GM23338 (cell line): ENCODE measurements around the gene SIRT7. TPM values are rescaled to one million over a fixed set of nuclear protein-coding genes. Genes with fewer than 3 reads are reported as not detected.

Experiments
- ATAC-seq: fragments of 200-7000 bp; cut with Tn5 transposase; 3 replicates; pipeline ENCODE4 v1.9.1; 2020
- DNase-seq: peaks from one replicate; pipeline ENCODE4 v3.0.0-alpha.2; 2015; ENCODE audit warnings: low spot score
- H2AFZ ChIP-seq: fragments of 200-600 bp; sonication (generic); 2 replicates; pipeline ENCODE4 v1.8.0; 2016; ENCODE audit warnings: antibody characterized with exemption, mild to moderate bottlenecking, moderate library complexity
- H3F3A ChIP-seq: fragments of 200-600 bp; sonication (generic); replicated peaks from 2 replicates; pipeline ENCODE4 v1.8.0; 2017; ENCODE audit warnings: antibody characterized with exemption, mixed run types, low read depth
- H3K27ac ChIP-seq: fragments of 200-600 bp; sonication (generic); 2 replicates; pipeline ENCODE4 v1.6.1; 2016; ENCODE audit warnings: low read depth
- H3K27me3 ChIP-seq: fragments of 200-600 bp; sonication (generic); 2 replicates; pipeline ENCODE4 v1.8.0; 2016; ENCODE audit warnings: mild to moderate bottlenecking, mixed run types, moderate library complexity; ENCODE audit not compliant: insufficient read depth
- H3K36me3 ChIP-seq: fragments of 200-600 bp; sonication (generic); 2 replicates; pipeline ENCODE4 v1.8.0; 2016; ENCODE audit warnings: mild to moderate bottlenecking; ENCODE audit not compliant: insufficient read depth
- H3K4me1 ChIP-seq: fragments of 200-600 bp; sonication (generic); 2 replicates; pipeline ENCODE4 v1.8.0; 2016; ENCODE audit warnings: mild to moderate bottlenecking, moderate library complexity; ENCODE audit not compliant: insufficient read depth
- H3K4me2 ChIP-seq: fragments of 200-600 bp; sonication (generic); 2 replicates; pipeline ENCODE4 v1.7.1; 2017; ENCODE audit warnings: mixed run types
- H3K4me3 ChIP-seq: fragments of 200-600 bp; sonication (generic); 2 replicates; pipeline ENCODE4 v1.6.1; 2016; ENCODE audit warnings: mixed run types
- H3K79me2 ChIP-seq: fragments of 200-600 bp; sonication (generic); replicated peaks from 2 replicates; pipeline ENCODE4 v1.8.0; 2017; ENCODE audit warnings: mild to moderate bottlenecking; ENCODE audit not compliant: insufficient read depth
- H3K9me2 ChIP-seq: fragments of 200-600 bp; sonication (generic); 2 replicates; pipeline ENCODE4 v1.8.0; 2017; ENCODE audit not compliant: insufficient read depth
- H4K20me1 ChIP-seq: fragments of 200-600 bp; sonication (generic); replicated peaks from 2 replicates; pipeline ENCODE4 v1.8.0; 2017; ENCODE audit warnings: mild to moderate bottlenecking; ENCODE audit not compliant: insufficient read depth
- H3K27ac Mint-ChIP-seq: 2 replicates; pipeline ENCODE4 v1.8.0; 2020; ENCODE audit warnings: inconsistent platforms, mild to moderate bottlenecking, moderate library complexity, mixed read lengths
- H3K27me3 Mint-ChIP-seq: 3 replicates; pipeline ENCODE4 v1.8.0; 2022; ENCODE audit warnings: low read depth, mild to moderate bottlenecking, moderate library complexity, mixed read lengths, inconsistent platforms; ENCODE audit not compliant: insufficient read depth, poor library complexity
- H3K36me3 Mint-ChIP-seq: 3 replicates; pipeline ENCODE4 v1.8.0; 2021; ENCODE audit warnings: low read depth, mild to moderate bottlenecking, inconsistent platforms, moderate library complexity, mixed read lengths
- H3K4me1 Mint-ChIP-seq: 3 replicates; pipeline ENCODE4 v1.8.0; 2020; ENCODE audit warnings: mild to moderate bottlenecking, inconsistent platforms, mixed read lengths
- H3K4me3 Mint-ChIP-seq: 3 replicates; pipeline ENCODE4 v1.8.0; 2021; ENCODE audit warnings: moderate library complexity, mild to moderate bottlenecking, inconsistent platforms, mixed read lengths
- H3K9me3 Mint-ChIP-seq: 3 replicates; pipeline ENCODE4 v1.8.0; 2020; ENCODE audit warnings: moderate library complexity, mild to moderate bottlenecking, inconsistent platforms, mixed read lengths
- CREB1 ChIP-seq: fragments of 250-450 bp; sonication (Bioruptor Pico); IDR thresholded peaks from 2 replicates; pipeline ENCODE4 v1.5.0; 2020; ENCODE audit warnings: low read depth, mild to moderate bottlenecking, moderate library complexity
- ETS1 ChIP-seq: IDR thresholded peaks from 2 replicates; pipeline ENCODE4 v1.6.1; 2016; ENCODE audit warnings: antibody characterized with exemption
- EZH2 ChIP-seq: fragments of 200-600 bp; sonication (generic); IDR thresholded peaks from one replicate; pipeline ENCODE4 v1.8.0; 2017; ENCODE audit warnings: antibody characterized with exemption, mild to moderate bottlenecking, low read depth; ENCODE audit not compliant: unreplicated experiment
- EZH2phosphoT487 ChIP-seq: fragments of 200-600 bp; sonication (generic); IDR thresholded peaks from one replicate; pipeline ENCODE4 v1.8.1; 2018; ENCODE audit warnings: antibody characterized with exemption; ENCODE audit not compliant: unreplicated experiment
- JUNB ChIP-seq: IDR thresholded peaks from one replicate; pipeline ENCODE4 v1.6.1; 2016; ENCODE audit warnings: antibody characterized with exemption; ENCODE audit not compliant: unreplicated experiment
- NANOG ChIP-seq: IDR thresholded peaks from 2 replicates; pipeline ENCODE4 v1.6.1; 2016; ENCODE audit warnings: antibody characterized with exemption, borderline replicate concordance
- POLR2AphosphoS5 ChIP-seq: IDR thresholded peaks from 2 replicates; pipeline ENCODE4 v1.6.1; 2016; ENCODE audit warnings: antibody characterized with exemption, low read depth
- REST ChIP-seq: IDR thresholded peaks from one replicate; pipeline ENCODE4 v1.6.1; 2018; ENCODE audit warnings: antibody characterized with exemption; ENCODE audit not compliant: unreplicated experiment
- STAT1 ChIP-seq: IDR thresholded peaks from one replicate; pipeline ENCODE4 v1.6.1; 2016; ENCODE audit warnings: antibody characterized with exemption; ENCODE audit not compliant: unreplicated experiment
- ZNF114 ChIP-seq: fragments of 250-450 bp; sonication (Bioruptor Pico); IDR thresholded peaks from 2 replicates; pipeline ENCODE4 v1.5.0; 2020; ENCODE audit warnings: mild to moderate bottlenecking, moderate library complexity
- ZNF331 ChIP-seq: fragments of 250-450 bp; sonication (Bioruptor Pico); IDR thresholded peaks from 2 replicates; pipeline ENCODE4 v1.5.0; 2020; ENCODE audit warnings: low read depth, mild to moderate bottlenecking, moderate library complexity
- polyA plus RNA-seq: library from polyadenylated mRNA; unstranded; fragments of >200 nt; fragmentation: Nextera tagmentation; extraction: Ambion mirVana; gene quantifications from 2 replicates; pipeline ENCODE4 v1.2.1, GENCODE V29; 2016
- total RNA-seq: library from RNA; depleted of rRNA; stranded (reverse); fragments of >200 nt; shearing (Covaris generic); gene quantifications from 2 replicates; pipeline ENCODE4 v1.2.3, GENCODE V29; 2014
- TF ChIP-seq, protein P1 (sequence below): fragments of 250-450 bp; sonication (Bioruptor Pico); IDR thresholded peaks from 2 replicates; pipeline ENCODE4 v1.5.0; 2020; ENCODE audit warnings: mild to moderate bottlenecking, moderate library complexity
- TF ChIP-seq, protein P2 (sequence below), 2 experiments: fragments of 200-600 bp in 1 of 2; sonication (generic) in 1 of 2; conservative IDR thresholded peaks; 2 replicates each; pipeline versions ENCODE4 v1.5.1 to v1.6.1; 2016 to 2017; ENCODE audit warnings: antibody characterized with exemption in 2 of 2, low read depth in 2 of 2, mild to moderate bottlenecking in 2 of 2, moderate library complexity in 1 of 2

SIRT7 gene
- total and polyA plus RNA-seq, 2 experiments from 2014 or later: 16.3 to 20.8 TPM

DNA sequence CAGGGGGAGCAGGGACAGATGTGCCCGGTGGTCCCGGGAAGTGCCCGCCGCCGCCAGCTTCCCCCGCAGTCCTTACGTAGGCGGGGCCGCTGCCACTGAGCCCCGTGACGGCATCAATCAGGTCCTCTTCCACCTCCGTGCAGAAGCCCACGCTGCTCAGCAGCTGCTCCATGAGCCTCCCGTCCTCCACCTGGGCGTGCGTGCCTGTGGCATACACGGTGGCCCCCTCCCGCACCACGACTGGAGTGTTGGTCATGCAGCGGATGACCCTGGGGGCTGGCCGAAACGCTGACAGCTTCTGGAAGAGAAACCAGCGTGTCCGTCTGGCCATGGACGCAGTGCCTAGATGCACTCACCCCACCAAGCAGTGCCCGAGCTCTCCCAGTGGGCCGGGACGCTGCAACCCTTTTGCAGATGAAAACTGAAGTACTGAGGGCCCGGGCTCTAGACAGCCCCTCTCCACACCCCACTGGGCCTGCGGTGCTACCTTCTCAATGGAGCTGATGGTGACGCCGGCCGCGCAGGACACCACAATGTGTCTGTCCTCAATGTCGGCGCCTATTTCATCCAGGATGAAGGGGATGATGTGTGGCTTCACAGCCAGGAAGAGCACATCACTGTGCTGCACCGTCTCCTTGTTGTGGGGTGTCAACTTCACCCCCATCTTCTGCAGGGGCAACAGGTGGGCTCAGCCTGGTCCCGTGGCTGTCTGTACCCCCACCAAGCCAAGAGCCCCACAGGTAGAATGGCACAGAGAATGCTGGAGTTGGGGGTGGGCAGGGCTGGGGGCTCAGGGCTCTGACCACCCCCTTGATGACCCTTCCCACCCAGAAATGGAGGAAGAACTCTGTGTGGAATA is 17.1 kb upstream of the SIRT7 start:
- H2AFZ ChIP-seq: no peak overlapping the region
- no peaks in the 10 kb centered on the region for H3K9me2 ChIP-seq
- H3K4me1 ChIP-seq: no peaks in the 10 kb centered on the region
- H3K4me1 Mint-ChIP-seq: peaks cover 14% of the 10 kb centered on the region
- H3K4me2 ChIP-seq: no peak overlapping the region
- DNase-seq: no peak
- H3K27me3 Mint-ChIP-seq: peaks cover 29% of the 10 kb centered on the region
- peak overlapping the region; percentile 93 for H3K4me3 Mint-ChIP-seq
- ATAC-seq: no peak
- H3K4me3 ChIP-seq: no peak overlapping the region; the same call in 1 of the 2 replicates
- TF ChIP-seq STAT1 (no peak), EZH2phosphoT487 (no peak), ETS1 (no peak), REST (no peak), ZNF331 (CRISPR knock-in tag) (no peak), NANOG (no peak), ZNF114 (CRISPR knock-in tag) (no peak), POLR2AphosphoS5 (no peak; the same call in 1 of the 2 replicates), EZH2 (no peak), JUNB (no peak), CREB1 (CRISPR knock-in tag) (no peak)
- TF ChIP-seq, protein P1, sequence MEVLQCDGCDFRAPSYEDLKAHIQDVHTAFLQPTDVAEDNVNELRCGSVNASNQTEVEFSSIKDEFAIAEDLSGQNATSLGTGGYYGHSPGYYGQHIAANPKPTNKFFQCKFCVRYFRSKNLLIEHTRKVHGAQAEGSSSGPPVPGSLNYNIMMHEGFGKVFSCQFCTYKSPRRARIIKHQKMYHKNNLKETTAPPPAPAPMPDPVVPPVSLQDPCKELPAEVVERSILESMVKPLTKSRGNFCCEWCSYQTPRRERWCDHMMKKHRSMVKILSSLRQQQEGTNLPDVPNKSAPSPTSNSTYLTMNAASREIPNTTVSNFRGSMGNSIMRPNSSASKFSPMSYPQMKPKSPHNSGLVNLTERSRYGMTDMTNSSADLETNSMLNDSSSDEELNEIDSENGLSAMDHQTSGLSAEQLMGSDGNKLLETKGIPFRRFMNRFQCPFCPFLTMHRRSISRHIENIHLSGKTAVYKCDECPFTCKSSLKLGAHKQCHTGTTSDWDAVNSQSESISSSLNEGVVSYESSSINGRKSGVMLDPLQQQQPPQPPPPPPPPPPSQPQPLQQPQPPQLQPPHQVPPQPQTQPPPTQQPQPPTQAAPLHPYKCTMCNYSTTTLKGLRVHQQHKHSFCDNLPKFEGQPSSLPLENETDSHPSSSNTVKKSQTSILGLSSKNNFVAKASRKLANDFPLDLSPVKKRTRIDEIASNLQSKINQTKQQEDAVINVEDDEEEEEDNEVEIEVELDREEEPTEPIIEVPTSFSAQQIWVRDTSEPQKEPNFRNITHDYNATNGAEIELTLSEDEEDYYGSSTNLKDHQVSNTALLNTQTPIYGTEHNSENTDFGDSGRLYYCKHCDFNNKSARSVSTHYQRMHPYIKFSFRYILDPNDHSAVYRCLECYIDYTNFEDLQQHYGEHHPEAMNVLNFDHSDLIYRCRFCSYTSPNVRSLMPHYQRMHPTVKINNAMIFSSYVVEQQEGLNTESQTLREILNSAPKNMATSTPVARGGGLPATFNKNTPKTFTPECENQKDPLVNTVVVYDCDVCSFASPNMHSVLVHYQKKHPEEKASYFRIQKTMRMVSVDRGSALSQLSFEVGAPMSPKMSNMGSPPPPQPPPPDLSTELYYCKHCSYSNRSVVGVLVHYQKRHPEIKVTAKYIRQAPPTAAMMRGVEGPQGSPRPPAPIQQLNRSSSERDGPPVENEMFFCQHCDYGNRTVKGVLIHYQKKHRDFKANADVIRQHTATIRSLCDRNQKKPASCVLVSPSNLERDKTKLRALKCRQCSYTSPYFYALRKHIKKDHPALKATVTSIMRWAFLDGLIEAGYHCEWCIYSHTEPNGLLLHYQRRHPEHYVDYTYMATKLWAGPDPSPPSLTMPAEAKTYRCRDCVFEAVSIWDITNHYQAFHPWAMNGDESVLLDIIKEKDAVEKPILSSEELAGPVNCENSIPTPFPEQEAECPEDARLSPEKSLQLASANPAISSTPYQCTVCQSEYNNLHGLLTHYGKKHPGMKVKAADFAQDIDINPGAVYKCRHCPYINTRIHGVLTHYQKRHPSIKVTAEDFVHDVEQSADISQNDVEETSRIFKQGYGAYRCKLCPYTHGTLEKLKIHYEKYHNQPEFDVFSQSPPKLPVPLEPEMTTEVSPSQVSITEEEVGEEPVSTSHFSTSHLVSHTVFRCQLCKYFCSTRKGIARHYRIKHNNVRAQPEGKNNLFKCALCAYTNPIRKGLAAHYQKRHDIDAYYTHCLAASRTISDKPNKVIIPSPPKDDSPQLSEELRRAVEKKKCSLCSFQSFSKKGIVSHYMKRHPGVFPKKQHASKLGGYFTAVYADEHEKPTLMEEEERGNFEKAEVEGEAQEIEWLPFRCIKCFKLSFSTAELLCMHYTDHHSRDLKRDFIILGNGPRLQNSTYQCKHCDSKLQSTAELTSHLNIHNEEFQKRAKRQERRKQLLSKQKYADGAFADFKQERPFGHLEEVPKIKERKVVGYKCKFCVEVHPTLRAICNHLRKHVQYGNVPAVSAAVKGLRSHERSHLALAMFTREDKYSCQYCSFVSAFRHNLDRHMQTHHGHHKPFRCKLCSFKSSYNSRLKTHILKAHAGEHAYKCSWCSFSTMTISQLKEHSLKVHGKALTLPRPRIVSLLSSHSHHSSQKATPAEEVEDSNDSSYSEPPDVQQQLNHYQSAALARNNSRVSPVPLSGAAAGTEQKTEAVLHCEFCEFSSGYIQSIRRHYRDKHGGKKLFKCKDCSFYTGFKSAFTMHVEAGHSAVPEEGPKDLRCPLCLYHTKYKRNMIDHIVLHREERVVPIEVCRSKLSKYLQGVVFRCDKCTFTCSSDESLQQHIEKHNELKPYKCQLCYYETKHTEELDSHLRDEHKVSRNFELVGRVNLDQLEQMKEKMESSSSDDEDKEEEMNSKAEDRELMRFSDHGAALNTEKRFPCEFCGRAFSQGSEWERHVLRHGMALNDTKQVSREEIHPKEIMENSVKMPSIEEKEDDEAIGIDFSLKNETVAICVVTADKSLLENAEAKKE (CRISPR knock-in tag): no peak
- TF ChIP-seq, protein P2, sequence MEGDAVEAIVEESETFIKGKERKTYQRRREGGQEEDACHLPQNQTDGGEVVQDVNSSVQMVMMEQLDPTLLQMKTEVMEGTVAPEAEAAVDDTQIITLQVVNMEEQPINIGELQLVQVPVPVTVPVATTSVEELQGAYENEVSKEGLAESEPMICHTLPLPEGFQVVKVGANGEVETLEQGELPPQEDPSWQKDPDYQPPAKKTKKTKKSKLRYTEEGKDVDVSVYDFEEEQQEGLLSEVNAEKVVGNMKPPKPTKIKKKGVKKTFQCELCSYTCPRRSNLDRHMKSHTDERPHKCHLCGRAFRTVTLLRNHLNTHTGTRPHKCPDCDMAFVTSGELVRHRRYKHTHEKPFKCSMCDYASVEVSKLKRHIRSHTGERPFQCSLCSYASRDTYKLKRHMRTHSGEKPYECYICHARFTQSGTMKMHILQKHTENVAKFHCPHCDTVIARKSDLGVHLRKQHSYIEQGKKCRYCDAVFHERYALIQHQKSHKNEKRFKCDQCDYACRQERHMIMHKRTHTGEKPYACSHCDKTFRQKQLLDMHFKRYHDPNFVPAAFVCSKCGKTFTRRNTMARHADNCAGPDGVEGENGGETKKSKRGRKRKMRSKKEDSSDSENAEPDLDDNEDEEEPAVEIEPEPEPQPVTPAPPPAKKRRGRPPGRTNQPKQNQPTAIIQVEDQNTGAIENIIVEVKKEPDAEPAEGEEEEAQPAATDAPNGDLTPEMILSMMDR (conservative IDR thresholded peaks at IDR 0.05; ENCODE audit: low read depth in 2 of 2): no peak
- H3K36me3 ChIP-seq: no peaks in the 10 kb centered on the region
- H3K27ac Mint-ChIP-seq: no peak overlapping the region
- H3F3A ChIP-seq: peaks cover 17% of the 10 kb centered on the region
- no peaks in the 10 kb centered on the region; the same call in 1 of the 2 replicates for H4K20me1 ChIP-seq
- H3K79me2 ChIP-seq: peaks cover 12% of the 10 kb centered on the region; the same call in 1 of the 2 replicates
- peaks cover 4% of the 10 kb centered on the region; the same call in 1 of the 2 replicates for H3K27me3 ChIP-seq
- no peaks in the 10 kb centered on the region for H3K9me3 Mint-ChIP-seq
- peaks cover 38% of the 10 kb centered on the region for H3K36me3 Mint-ChIP-seq
- H3K27ac ChIP-seq: no peak overlapping the region
